Stimulated activated CD8-positive, alpha-beta memory T cell treated with anti-CD3 and anti-CD28 coated beads, Interleukin-4, amount 100 ng/mL, for 1 hour (primary cell): ENCODE results near the gene RPS3.
"Not testable (repeated sequence)": the region's sequence is repeated elsewhere in the genome, so short reads cannot be mapped to it uniquely, and the experiment has no call there.

Experiments
- DNase-seq, 2 donors: peaks; one replicate each; pipeline ENCODE4 v3.0.0-alpha.2; 2020; ENCODE audit warnings: low read depth in 2 of 2, low spot score in 1 of 2

Gene RPS3

GRCh38 chr11:75399344-75400145 lies at the start of gene RPS3:
Gene RPS3 (plus strand): TSS chr11:75399518. CDS start chr11:75399548, 30 bp downstream.
- peak; percentile 65 to 78 for DNase-seq

- no peak for DNase-seq
Observed at GRCh38 chr11:75349521-75350116, 49.7 kb upstream of the RPS3 start.

- DNase-seq: no peak
Observed at GRCh38 chr11:75350122-75350742, 49.1 kb upstream of the RPS3 start.

- no peak for DNase-seq
Observed at GRCh38 chr11:75350743-75351540, 48.4 kb upstream of the RPS3 start.

- DNase-seq: no peak
Observed at GRCh38 chr11:75351541-75351790, 47.9 kb upstream of the RPS3 start, which contains the start of gene ARRB1. Gene ARRB1 (minus strand): TSS chr11:75351661. CDS start chr11:75351607, 54 bp downstream.

- no peak for DNase-seq
Observed at GRCh38 chr11:75351791-75352587, 47.3 kb upstream of the RPS3 start.

GRCh38 chr11:75352588-75353206 lies 46.6 kb upstream of the RPS3 start:
- no peak for DNase-seq

GRCh38 chr11:75355051-75355450 lies 44.3 kb upstream of the RPS3 start:
- DNase-seq: no peak

- DNase-seq: no peak
Observed at GRCh38 chr11:75356613-75357012, 42.7 kb upstream of the RPS3 start.

- DNase-seq: not testable (repeated sequence)
Observed at GRCh38 chr11:75362285-75362684, 37.0 kb upstream of the RPS3 start.

- no peak for DNase-seq
Observed at GRCh38 chr11:75365711-75366181, 33.6 kb upstream of the RPS3 start.

GRCh38 chr11:75366826-75367225 lies 32.5 kb upstream of the RPS3 start:
- not testable (repeated sequence) for DNase-seq

- no peak for DNase-seq
Observed at GRCh38 chr11:75369560-75370255, 29.6 kb upstream of the RPS3 start.

GRCh38 chr11:75371949-75372876 lies 27.1 kb upstream of the RPS3 start:
- DNase-seq: no peak

GRCh38 chr11:75373201-75373600 lies 26.1 kb upstream of the RPS3 start:
- DNase-seq: no peak

GRCh38 chr11:75374646-75375045 lies 24.7 kb upstream of the RPS3 start:
- no peak for DNase-seq

- DNase-seq: no peak
Observed at GRCh38 chr11:75375626-75376025, 23.7 kb upstream of the RPS3 start.

- DNase-seq: no peak
Observed at GRCh38 chr11:75376175-75376574, 23.1 kb upstream of the RPS3 start.

- not testable (repeated sequence) for DNase-seq
Observed at GRCh38 chr11:75378776-75379175, 20.5 kb upstream of the RPS3 start.
